Activated B cell treated with CpG ODN at 0.5 μM for 24 hours (primary cell): ENCODE data around the gene OTX1. TPM values are rescaled to one million over a fixed set of nuclear protein-coding genes. Genes with fewer than 3 reads are reported as not detected.

Experiments used
- ATAC-seq: fragments of 200-7000 bp; cut with Tn5 transposase; one replicate; pipeline ENCODE4 v1.10.0; 2021; ENCODE audit warnings: low read depth, mild to moderate bottlenecking, moderate library complexity
- CTCF ChIA-PET: fragments of 350-600 bp; sonication (Branson Sonifier 250); formaldehyde crosslinking; loops from one replicate; lab custom pipeline; 2021; ENCODE audit warnings: antibody characterized with exemption; lab: Charles Lee
- POLR2A ChIA-PET: fragments of 350-600 bp; sonication (Branson Sonifier 250); formaldehyde crosslinking; loops from one replicate; lab custom pipeline; 2021; ENCODE audit warnings: antibody characterized with exemption; lab: Charles Lee
- DNase-seq: peaks from one replicate; pipeline ENCODE4 v3.0.0; 2022
- H3K27ac Mint-ChIP-seq: one replicate; pipeline ENCODE4 v1.8.0; 2020; ENCODE audit warnings: mixed read lengths
- H3K27me3 Mint-ChIP-seq: one replicate; pipeline ENCODE4 v1.8.0; 2021; ENCODE audit warnings: mixed read lengths
- H3K36me3 Mint-ChIP-seq: one replicate; pipeline ENCODE4 v1.8.0; 2021; ENCODE audit warnings: low read depth, mixed read lengths
- H3K4me1 Mint-ChIP-seq: one replicate; pipeline ENCODE4 v1.8.0; 2021; ENCODE audit warnings: mixed read lengths
- H3K4me3 Mint-ChIP-seq: one replicate; pipeline ENCODE4 v1.8.0; 2020; ENCODE audit warnings: mild to moderate bottlenecking, mixed read lengths
- H3K9me3 Mint-ChIP-seq: one replicate; pipeline ENCODE4 v1.8.0; 2020; ENCODE audit warnings: mixed read lengths
- CTCF ChIP-seq: fragments of 200-600 bp; IDR thresholded peaks from one replicate; pipeline ENCODE4 v1.8.0; 2022; ENCODE audit warnings: antibody characterized with exemption, mild to moderate bottlenecking
- intact Hi-C: fragments of 100-400 bp; cut with micrococcal nuclease; formaldehyde crosslinking; loops from one replicate; pipeline ENCODE4 v1.15.1; 2024
- total RNA-seq: library from RNA; stranded (reverse); gene quantifications from 2 replicates; pipeline ENCODE4 v1.2.3, GENCODE V29; 2022

The OTX1 gene
- total RNA-seq, 1 donor from 2014 or later = not detected

DNA sequence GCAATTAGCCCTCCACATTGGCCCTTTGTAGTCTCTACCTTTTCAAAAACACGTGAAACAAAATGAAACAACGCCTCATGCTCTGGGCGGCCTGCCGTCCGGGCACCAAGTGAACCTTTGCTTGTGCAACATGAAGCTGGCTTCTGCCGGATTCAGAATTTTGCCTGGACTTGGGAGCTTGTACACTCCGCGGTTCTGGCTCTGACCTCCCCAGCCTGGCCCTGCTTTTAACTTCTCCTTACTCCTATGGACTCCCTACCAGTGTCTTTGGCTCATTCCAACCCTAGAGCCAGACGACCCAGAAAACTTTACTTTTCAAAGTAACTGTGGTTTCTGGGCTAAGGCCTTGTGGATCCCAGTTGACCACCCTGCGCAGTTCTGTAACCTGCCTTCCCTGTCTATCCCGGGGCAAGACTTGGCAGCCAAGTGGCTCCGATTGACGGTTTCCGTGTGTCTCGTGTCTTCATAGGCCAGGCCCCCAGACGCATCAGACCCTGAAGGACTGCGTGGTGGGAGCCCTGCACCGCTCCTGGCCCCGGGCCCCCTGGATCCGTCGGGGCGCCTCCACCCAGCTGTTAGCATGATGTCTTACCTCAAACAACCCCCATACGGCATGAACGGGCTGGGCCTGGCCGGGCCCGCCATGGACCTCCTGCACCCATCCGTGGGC is 1.9 kb downstream of the OTX1 start:
- DNase-seq = no peak
- no peak for TF ChIP-seq CTCF
- ATAC-seq = no peak
- Mint-ChIP-seq H3K36me3 (no peaks in the 10 kb centered on the region), H3K9me3 (no peaks in the 10 kb centered on the region), H3K27me3 (peaks cover 78% of the 10 kb centered on the region), H3K27ac (no peak overlapping the region), H3K4me1 (peaks cover 85% of the 10 kb centered on the region), H3K4me3 (peak overlapping the region; percentile 55)
- ChIA-PET POLR2A (interaction anchor here (0.6 kb wide), 1 partner anchor 136 kb away, joined by 6 read pairs; no protein-coding TSS in a partner anchor), CTCF (no interaction called here)
- intact Hi-C loops = no loop called here

DNA sequence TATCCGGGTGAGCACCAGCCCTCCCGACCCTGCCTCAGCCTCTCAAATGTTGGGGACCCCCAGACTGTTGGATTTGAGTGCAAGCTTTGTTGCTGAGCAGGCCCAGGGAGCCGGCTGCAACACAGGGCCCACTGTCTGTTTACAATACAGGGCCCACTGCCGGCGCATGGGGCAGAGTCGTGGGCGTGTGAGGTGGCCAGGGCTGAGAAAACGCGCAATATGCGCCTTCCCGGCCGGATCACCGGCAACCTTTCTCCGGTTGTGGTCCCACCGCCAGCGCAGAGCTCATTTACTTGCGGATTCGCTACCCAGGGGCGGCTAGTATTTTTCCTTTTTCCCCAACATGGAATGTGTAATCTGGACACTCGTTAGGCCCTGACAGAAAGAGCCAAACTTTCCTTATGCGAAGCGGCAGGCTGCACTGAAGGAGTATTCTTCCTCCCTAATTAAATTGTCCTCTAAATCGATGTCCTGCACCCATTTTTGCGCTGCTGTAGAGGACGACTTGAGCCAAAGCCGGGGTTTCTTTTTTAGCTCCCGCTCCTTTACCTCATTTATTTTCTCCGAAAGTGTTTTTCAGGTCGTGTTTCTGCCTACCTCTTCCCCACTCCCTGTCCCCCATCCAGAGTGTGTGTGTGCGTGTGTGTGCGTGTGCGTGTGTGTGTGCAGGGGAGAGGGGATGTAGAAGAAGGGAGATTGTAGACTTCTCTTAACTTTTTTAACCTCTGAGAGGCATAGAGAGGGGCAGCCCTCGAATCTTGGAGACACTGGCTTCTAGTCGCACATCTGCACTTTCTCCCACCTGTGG is 2.7 kb downstream of the OTX1 start:
- ATAC-seq (no peak), DNase-seq (peak; percentile 20)
- Mint-ChIP-seq H3K27ac (no peak overlapping the region), H3K36me3 (peaks cover 1% of the 10 kb centered on the region), H3K27me3 (peaks cover 80% of the 10 kb centered on the region), H3K4me1 (peaks cover 86% of the 10 kb centered on the region), H3K4me3 (peak overlapping the region; percentile 71), H3K9me3 (no peaks in the 10 kb centered on the region)
- intact Hi-C loops = no loop called here
- ChIA-PET POLR2A (interaction anchor here (0.6 kb wide), 2 partner anchors 137 to 1698 kb away, joined by 3 to 6 read pairs; no protein-coding TSS in a partner anchor), CTCF (no interaction called here)
- no peak for TF ChIP-seq CTCF

DNA sequence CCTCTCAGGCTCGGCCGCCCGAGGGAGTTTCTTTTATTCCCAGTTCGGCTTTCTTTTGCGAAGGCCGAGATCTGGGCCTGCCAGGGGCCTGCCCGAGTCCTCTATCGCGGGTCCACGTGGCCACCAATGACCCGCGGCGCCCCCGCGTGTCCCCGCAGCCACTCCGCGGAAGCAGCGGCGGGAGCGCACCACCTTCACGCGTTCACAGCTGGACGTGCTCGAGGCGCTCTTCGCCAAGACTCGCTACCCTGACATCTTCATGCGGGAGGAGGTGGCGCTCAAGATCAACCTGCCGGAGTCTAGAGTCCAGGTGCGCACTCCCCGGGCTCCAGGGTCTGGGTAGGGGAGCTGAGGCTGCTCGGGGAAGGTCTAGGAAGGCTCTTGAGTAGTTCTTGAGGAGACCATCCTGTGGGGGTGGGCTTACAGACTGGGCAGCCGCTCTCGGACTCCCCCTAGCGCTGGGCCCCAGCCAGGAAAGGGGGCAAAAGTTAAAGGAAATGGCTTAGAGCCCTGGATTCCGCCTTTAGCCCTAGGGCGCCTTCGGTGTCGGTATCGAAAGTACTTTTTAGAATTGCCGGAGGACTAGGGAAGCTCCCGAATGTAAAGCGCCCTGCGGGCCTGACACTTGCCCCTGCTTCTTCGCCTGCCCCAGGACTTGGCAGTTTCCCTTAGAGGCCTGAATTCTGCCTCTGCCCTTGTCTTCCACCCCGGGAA is 3.4 kb downstream of the OTX1 start:
- ChIA-PET POLR2A (interaction anchor here (0.6 kb wide), 1 partner anchor 1698 kb away, joined by 3 read pairs; no protein-coding TSS in a partner anchor), CTCF (no interaction called here)
- peaks cover 81% of the 10 kb centered on the region for H3K27me3 Mint-ChIP-seq
- no peak overlapping the region for H3K27ac Mint-ChIP-seq
- H3K4me1 Mint-ChIP-seq = peaks cover 84% of the 10 kb centered on the region
- TF ChIP-seq CTCF = no peak
- peak overlapping the region; percentile 71 for H3K4me3 Mint-ChIP-seq
- peaks cover 4% of the 10 kb centered on the region for H3K36me3 Mint-ChIP-seq
- ATAC-seq (no peak), DNase-seq (peak; percentile 37)
- intact Hi-C loops = no loop called here
- no peaks in the 10 kb centered on the region for H3K9me3 Mint-ChIP-seq

GRCh38 chr2:63054841-63055225 is 4.2 kb downstream of the OTX1 start:
- intact Hi-C loops = loop anchor here (5.0 kb wide), 1 partner anchor 532 kb away; the partner anchor contains the start of genes MDH1 and WDPCP
- H3K4me1 Mint-ChIP-seq = peaks cover 76% of the 10 kb centered on the region
- H3K36me3 Mint-ChIP-seq = peaks cover 4% of the 10 kb centered on the region
- ChIA-PET POLR2A (no interaction called here), CTCF (no interaction called here)
- DNase-seq (no peak), ATAC-seq (no peak)
- no peak overlapping the region for H3K27ac Mint-ChIP-seq
- peaks cover 74% of the 10 kb centered on the region for H3K27me3 Mint-ChIP-seq
- no peaks in the 10 kb centered on the region for H3K9me3 Mint-ChIP-seq
- peak overlapping the region; percentile 71 for H3K4me3 Mint-ChIP-seq
- no peak for TF ChIP-seq CTCF
